Measurements from ENCODE around the gene ULBP3. TPM values are rescaled to one million over a fixed set of nuclear protein-coding genes. Genes with fewer than 3 reads are reported as not detected.

ULBP3 gene
- total and polyA plus RNA-seq, 2 of the 4 experiments (the other 2 are of a cell fraction), result 11.1 to 35.1 TPM

DNA sequence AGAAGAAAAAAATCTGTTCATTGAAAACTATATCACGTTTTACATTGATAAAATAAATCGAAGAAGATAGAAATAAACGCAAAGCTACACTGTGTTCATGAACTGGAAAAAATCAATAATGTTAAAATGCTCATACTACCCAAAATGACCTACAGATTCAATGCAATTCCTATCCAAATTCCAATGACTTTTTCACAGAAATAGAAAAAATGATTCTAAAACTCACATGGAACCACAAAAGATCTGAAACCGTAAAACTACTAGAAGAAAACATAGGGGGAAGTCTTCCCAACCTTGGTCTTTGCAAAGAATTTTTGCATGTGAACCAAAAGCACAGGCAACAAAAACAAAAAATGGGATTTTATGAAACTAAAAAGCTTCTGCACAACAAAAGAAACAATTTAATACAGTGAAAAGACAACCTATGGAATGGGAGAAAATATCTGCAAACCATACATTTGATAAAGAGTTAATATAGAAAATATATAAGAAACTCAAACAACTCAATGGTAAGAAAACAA, 33.9 kb upstream of the ULBP3 start:
- Histone ChIP-seq H4K5ac (ENCODE audit: low read depth, low read length) (no peak overlapping the region), H3K36me3 (ENCODE audit: control insufficient read depth, insufficient read depth, low read length) (no peaks in the 10 kb centered on the region), H3K14ac (replicated peaks; ENCODE audit: low read depth, low read length) (no peak overlapping the region), H3K27me3 (ENCODE audit: control insufficient read depth, insufficient read depth, low read length) (peaks cover 11% of the 10 kb centered on the region), H3K9ac (ENCODE audit: low read depth, low read length) (no peak overlapping the region), H3K4ac (ENCODE audit: low read depth, low read length) (no peak overlapping the region), H2BK20ac (ENCODE audit: low read depth, low read length) (no peak overlapping the region), H3K4me1 (ENCODE audit: control insufficient read depth, insufficient read depth, low read length) (no peaks in the 10 kb centered on the region), H3K4me2 (ENCODE audit: low read depth, low read length) (no peak overlapping the region), H3K4me3 (ENCODE audit: insufficient read depth, low read depth, low read length) (no peak overlapping the region), H2BK5ac (ENCODE audit: low read depth, low read length, poor library complexity, severe bottlenecking) (no peak overlapping the region), H2AK5ac (ENCODE audit: low read depth, low read length) (no peak overlapping the region), H3K9me1 (ENCODE audit: insufficient read depth, low read length) (no peaks in the 10 kb centered on the region), H3K9me3 (ENCODE audit: control insufficient read depth, insufficient read depth, low read length) (no peaks in the 10 kb centered on the region), H3K79me1 (ENCODE audit: low read depth in 1 of 2, low read length in 2 of 2) (no peaks in the 10 kb centered on the region), H2AK9ac (replicated peaks; ENCODE audit: low read depth, low read length, poor library complexity) (no peak overlapping the region), H2AFZ (replicated peaks; ENCODE audit: low read length, poor library complexity) (no peak overlapping the region), H4K91ac (ENCODE audit: insufficient read depth, low read depth, low read length) (no peak overlapping the region), H4K8ac (ENCODE audit: low read depth in 2 of 2, low read length in 2 of 2) (no peak overlapping the region), H3K18ac (ENCODE audit: low read depth, low read length) (no peak overlapping the region), H3K56ac (ENCODE audit: extremely low read depth, insufficient read depth, low read length) (no peak overlapping the region), H4K20me1 (ENCODE audit: insufficient read depth, low read length) (no peaks in the 10 kb centered on the region), H3K23ac (ENCODE audit: low read depth, low read length) (no peak overlapping the region), H2BK15ac (ENCODE audit: low read depth, low read length) (no peak overlapping the region), H2BK120ac (ENCODE audit: low read depth, low read length) (no peak overlapping the region), H3K27ac (ENCODE audit: insufficient read depth, low read length) (no peak overlapping the region)
- intact Hi-C loops (cut with micrococcal nuclease) (no loop called here), dilution Hi-C loops (cut with HindIII; ENCODE audit: low sequenced_read_pairs, unreplicated experiment) (no loop called here), in situ Hi-C loops (cut with MboI; ENCODE audit: low sequenced_read_pairs) (no loop called here)
- TF ChIP-seq FOS (IDR thresholded peaks at IDR 0.05; ENCODE audit: low read depth, low read length), result no peak
- TF ChIP-seq, protein P1, sequence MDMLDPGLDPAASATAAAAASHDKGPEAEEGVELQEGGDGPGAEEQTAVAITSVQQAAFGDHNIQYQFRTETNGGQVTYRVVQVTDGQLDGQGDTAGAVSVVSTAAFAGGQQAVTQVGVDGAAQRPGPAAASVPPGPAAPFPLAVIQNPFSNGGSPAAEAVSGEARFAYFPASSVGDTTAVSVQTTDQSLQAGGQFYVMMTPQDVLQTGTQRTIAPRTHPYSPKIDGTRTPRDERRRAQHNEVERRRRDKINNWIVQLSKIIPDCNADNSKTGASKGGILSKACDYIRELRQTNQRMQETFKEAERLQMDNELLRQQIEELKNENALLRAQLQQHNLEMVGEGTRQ (IDR thresholded peaks at IDR 0.05; ENCODE audit: low read depth, low read length), result no peak
- no peak for TF ChIP-seq MAFK (IDR thresholded peaks at IDR 0.05; ENCODE audit: low read depth, low read length)
- TF ChIP-seq RCOR1 (IDR thresholded peaks at IDR 0.05; ENCODE audit: insufficient replicate concordance, low read length), result no peak
- no peak for TF ChIP-seq POLR2A (IDR thresholded peaks at IDR 0.05; ENCODE audit: low read depth, low read length)
- TF ChIP-seq, protein P2, sequence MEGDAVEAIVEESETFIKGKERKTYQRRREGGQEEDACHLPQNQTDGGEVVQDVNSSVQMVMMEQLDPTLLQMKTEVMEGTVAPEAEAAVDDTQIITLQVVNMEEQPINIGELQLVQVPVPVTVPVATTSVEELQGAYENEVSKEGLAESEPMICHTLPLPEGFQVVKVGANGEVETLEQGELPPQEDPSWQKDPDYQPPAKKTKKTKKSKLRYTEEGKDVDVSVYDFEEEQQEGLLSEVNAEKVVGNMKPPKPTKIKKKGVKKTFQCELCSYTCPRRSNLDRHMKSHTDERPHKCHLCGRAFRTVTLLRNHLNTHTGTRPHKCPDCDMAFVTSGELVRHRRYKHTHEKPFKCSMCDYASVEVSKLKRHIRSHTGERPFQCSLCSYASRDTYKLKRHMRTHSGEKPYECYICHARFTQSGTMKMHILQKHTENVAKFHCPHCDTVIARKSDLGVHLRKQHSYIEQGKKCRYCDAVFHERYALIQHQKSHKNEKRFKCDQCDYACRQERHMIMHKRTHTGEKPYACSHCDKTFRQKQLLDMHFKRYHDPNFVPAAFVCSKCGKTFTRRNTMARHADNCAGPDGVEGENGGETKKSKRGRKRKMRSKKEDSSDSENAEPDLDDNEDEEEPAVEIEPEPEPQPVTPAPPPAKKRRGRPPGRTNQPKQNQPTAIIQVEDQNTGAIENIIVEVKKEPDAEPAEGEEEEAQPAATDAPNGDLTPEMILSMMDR (conservative IDR thresholded peaks at IDR 0.05; ENCODE audit: low read depth, low read length), result no peak
- TF ChIP-seq CEBPB (IDR thresholded peaks at IDR 0.05; ENCODE audit: low read depth, low read length), result no peak
- no peak for TF ChIP-seq BHLHE40 (IDR thresholded peaks at IDR 0.05; ENCODE audit: low read depth, low read length)
- TF ChIP-seq RAD21 (IDR thresholded peaks at IDR 0.05; ENCODE audit: low read length), result no peak
- TF ChIP-seq, protein P3, sequence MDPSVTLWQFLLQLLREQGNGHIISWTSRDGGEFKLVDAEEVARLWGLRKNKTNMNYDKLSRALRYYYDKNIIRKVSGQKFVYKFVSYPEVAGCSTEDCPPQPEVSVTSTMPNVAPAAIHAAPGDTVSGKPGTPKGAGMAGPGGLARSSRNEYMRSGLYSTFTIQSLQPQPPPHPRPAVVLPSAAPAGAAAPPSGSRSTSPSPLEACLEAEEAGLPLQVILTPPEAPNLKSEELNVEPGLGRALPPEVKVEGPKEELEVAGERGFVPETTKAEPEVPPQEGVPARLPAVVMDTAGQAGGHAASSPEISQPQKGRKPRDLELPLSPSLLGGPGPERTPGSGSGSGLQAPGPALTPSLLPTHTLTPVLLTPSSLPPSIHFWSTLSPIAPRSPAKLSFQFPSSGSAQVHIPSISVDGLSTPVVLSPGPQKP (IDR thresholded peaks at IDR 0.05; ENCODE audit: borderline replicate concordance, low read depth, low read length), result no peak
- no peak for TF ChIP-seq NFE2L2 (IDR thresholded peaks at IDR 0.05; ENCODE audit: low read depth, low read length)
- TF ChIP-seq SMC3 (IDR thresholded peaks at IDR 0.05; ENCODE audit: low read depth, low read length), result no peak
- no peak for TF ChIP-seq MAZ (IDR thresholded peaks at IDR 0.05; ENCODE audit: borderline replicate concordance, low read depth, low read length)
- no peak for TF ChIP-seq RFX5 (IDR thresholded peaks at IDR 0.05; ENCODE audit: low read depth, low read length)
- TF ChIP-seq CHD1 (IDR thresholded peaks at IDR 0.05; ENCODE audit: low read depth, low read length), result no peak
- TF ChIP-seq MXI1 (IDR thresholded peaks at IDR 0.05; ENCODE audit: borderline replicate concordance, low read depth, low read length), result no peak
- WGBS, 2 experiments (ENCODE audit: extremely low coverage in 2 of 2, insufficient read length in 1 of 2), result no CpG with 5 or more reads among the region's 4 CpGs
- ATAC-seq (ENCODE audit: low read depth), result no peak
- BruUV-seq (replicated peaks), result no TSS peak
- DNase-seq, result no peak
- POLR2A ChIA-PET (ENCODE audit: unreplicated experiment), result no interaction called here
- CTCF ChIA-PET, result interaction anchor here (0.7 kb wide), 1 partner anchor 22 kb away, joined by 3 read pairs; no protein-coding TSS in a partner anchor
